GM18499 (cell line): ENCODE results near the gene PSMA7.

Experiments used
- ATAC-seq: cut with Tn5 transposase; IDR thresholded peaks from one replicate; pipeline ENCODE4 v1.9.1; 2021; ENCODE audit warnings: moderate number of reproducible peaks; ENCODE audit not compliant: insufficient read depth, unreplicated experiment

The PSMA7 gene

GRCh38 chr20:62174021-62174804 is 31.0 kb upstream of the PSMA7 start:
- ATAC-seq = no peak

- no peak for ATAC-seq
These were observed 29.5 kb upstream of the PSMA7 start for GRCh38 chr20:62172666-62173065.

GRCh38 chr20:62171245-62171644 is 28.1 kb upstream of the PSMA7 start:
- no peak for ATAC-seq

- no peak for ATAC-seq
These were observed 27.3 kb upstream of the PSMA7 start for GRCh38 chr20:62170536-62170935.

- no peak for ATAC-seq
These were observed 25.8 kb upstream of the PSMA7 start for GRCh38 chr20:62168890-62169435.

GRCh38 chr20:62168061-62168460 is 24.9 kb upstream of the PSMA7 start:
- ATAC-seq = no peak

GRCh38 chr20:62167474-62167873 is 24.3 kb upstream of the PSMA7 start:
- no peak for ATAC-seq

- no peak for ATAC-seq
These were observed 22.7 kb upstream of the PSMA7 start for GRCh38 chr20:62165762-62166399.

- ATAC-seq = no peak
These were observed 21.9 kb upstream of the PSMA7 start for GRCh38 chr20:62164879-62165761.

- no peak for ATAC-seq
These were observed 21.0 kb upstream of the PSMA7 start for GRCh38 chr20:62163986-62164762.

GRCh38 chr20:62163485-62163865 is 20.3 kb upstream of the PSMA7 start:
- no peak for ATAC-seq

GRCh38 chr20:62162765-62163484 is 19.7 kb upstream of the PSMA7 start:
- no peak for ATAC-seq

GRCh38 chr20:62161347-62161746 is 18.2 kb upstream of the PSMA7 start:
- ATAC-seq = no peak

GRCh38 chr20:62160876-62161275 is 17.7 kb upstream of the PSMA7 start:
- ATAC-seq = no peak

GRCh38 chr20:62160253-62160652 is 17.1 kb upstream of the PSMA7 start:
- ATAC-seq = no peak

- ATAC-seq = no peak
These were observed 16.6 kb upstream of the PSMA7 start for GRCh38 chr20:62159839-62160238.

- ATAC-seq = no peak
These were observed 15.9 kb upstream of the PSMA7 start for GRCh38 chr20:62159052-62159451.

- ATAC-seq = no peak
These were observed 15.3 kb upstream of the PSMA7 start for GRCh38 chr20:62158541-62158940.

GRCh38 chr20:62158088-62158400 is 14.8 kb upstream of the PSMA7 start:
- ATAC-seq = no peak
